Measurements from ENCODE around the gene PLEKHO2.

GRCh38 chr15:64901141-64901540 is 59.4 kb downstream of the PLEKHO2 start:
- TF ChIP-seq CTCF (IDR thresholded peaks at IDR 0.05), result no peak
- no peak for TF ChIP-seq POLR2A (IDR thresholded peaks at IDR 0.05)

All from Peyer's patch (tissue), 4 donors.